Osteoblast (primary cell): ENCODE measurements around the gene NIT2. TPM values are rescaled to one million over a fixed set of nuclear protein-coding genes. Genes with fewer than 3 reads are reported as not detected.

Experiments used
- DNase-seq: peaks from one replicate; pipeline ENCODE4 v3.0.0; 2011; ENCODE audit warnings: low spot score, mixed read lengths; ENCODE audit not compliant: insufficient read length; ENCODE audit errors: missing footprints
- H2AFZ ChIP-seq: 2 replicates; pipeline ENCODE4 v1.6.0; 2011; ENCODE audit warnings: mild to moderate bottlenecking, low read length
- H3K27ac ChIP-seq: 2 replicates; pipeline ENCODE4 v1.5.1; 2011; ENCODE audit warnings: mild to moderate bottlenecking, low read depth, low read length, moderate library complexity
- H3K27me3 ChIP-seq: 2 replicates; pipeline ENCODE4 v1.6.0; 2012; ENCODE audit warnings: mild to moderate bottlenecking, control low read depth, inconsistent platforms, low read length, moderate library complexity; ENCODE audit not compliant: insufficient read depth
- H3K36me3 ChIP-seq: 2 replicates; pipeline ENCODE4 v1.5.1; 2011; ENCODE audit warnings: mild to moderate bottlenecking, low read length, control low read depth, moderate library complexity; ENCODE audit not compliant: insufficient read depth
- H3K4me1 ChIP-seq: 2 replicates; pipeline ENCODE4 v1.5.1; 2011; ENCODE audit warnings: mild to moderate bottlenecking, low read length, control low read depth, moderate library complexity; ENCODE audit not compliant: insufficient read depth
- H3K4me2 ChIP-seq: 2 replicates; pipeline ENCODE4 v1.6.0; 2011; ENCODE audit warnings: mild to moderate bottlenecking, low read length; ENCODE audit not compliant: insufficient read depth
- H3K4me3 ChIP-seq: fragments of 200-600 bp; sonication (generic); 3 replicates; pipeline ENCODE4 v1.5.1; 2012; ENCODE audit warnings: mild to moderate bottlenecking, low read length, inconsistent platforms; ENCODE audit not compliant: insufficient read depth
- H3K79me2 ChIP-seq: 2 replicates; pipeline ENCODE4 v1.6.0; 2012; ENCODE audit warnings: mild to moderate bottlenecking, low read length, control low read depth, inconsistent platforms; ENCODE audit not compliant: insufficient read depth
- H3K9me3 ChIP-seq: 2 replicates; pipeline ENCODE4 v1.5.1; 2011; ENCODE audit warnings: low read depth, low read length, control low read depth
- H4K20me1 ChIP-seq: 2 replicates; pipeline ENCODE4 v1.6.0; 2012; ENCODE audit warnings: mild to moderate bottlenecking, low read length, control low read depth; ENCODE audit not compliant: insufficient read depth
- CTCF ChIP-seq: IDR thresholded peaks from 2 replicates; pipeline ENCODE4 v1.5.1; 2011; ENCODE audit warnings: mild to moderate bottlenecking, low read depth, low read length, moderate library complexity; ENCODE audit errors: extremely low read depth
- total RNA-seq: library from RNA; depleted of rRNA; stranded (reverse); fragments of >200 nt; gene quantifications from 2 replicates; pipeline ENCODE4 v1.2.3, GENCODE V29; 2012

The NIT2 gene
- total RNA-seq, 1 donor, result 18.1 TPM

DNA sequence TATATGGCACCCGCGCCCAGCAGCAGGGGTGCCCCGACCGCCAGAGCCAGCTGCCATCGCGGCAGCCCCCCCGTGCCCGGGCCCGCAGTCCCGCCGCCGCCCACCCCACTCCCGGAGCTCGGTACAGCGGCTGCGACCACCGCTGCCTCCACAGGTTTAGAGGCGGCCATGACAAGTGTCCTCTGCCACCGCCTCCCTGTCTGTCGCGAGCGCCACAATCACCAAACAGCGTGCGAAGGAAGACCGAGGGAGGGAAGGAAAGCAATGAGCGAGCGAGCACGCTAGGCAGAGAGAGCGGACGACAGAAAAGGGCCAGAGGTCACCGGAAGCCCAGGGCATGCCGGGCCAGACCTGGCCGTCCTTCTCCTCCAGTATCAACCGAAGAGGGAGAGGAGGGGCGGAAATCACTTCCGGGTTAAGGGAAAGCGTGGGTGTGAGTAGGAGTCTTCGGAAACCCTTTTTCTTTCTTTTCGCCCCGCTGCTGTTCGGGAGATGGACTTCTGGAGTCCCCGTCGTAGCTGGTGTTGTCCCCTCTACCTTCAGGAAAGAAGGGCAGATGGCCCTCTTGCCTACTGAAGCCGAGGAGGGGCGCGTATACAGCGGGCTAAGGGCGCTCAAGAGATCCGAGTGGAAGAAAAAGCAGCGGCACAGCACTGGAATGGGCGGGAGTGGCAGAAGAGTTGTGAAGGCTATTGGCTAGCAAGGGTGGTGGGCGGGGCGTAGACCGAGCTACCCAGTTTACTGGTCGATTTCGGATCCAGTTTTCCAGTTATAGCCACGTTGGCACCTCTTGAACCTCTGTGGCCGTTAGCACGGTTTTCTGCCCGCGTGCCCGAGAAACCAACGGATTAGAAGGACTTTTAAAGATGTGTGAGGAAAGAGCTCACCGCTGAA is 66.5 kb downstream of the NIT2 start, which contains the start of the genes LNP1 and TOMM70:
Gene LNP1, plus strand, starts transcription at position 760 of the 894 bp plus-strand sequence. CDS start 28,191 bp downstream, outside the sequence.
Gene TOMM70, minus strand, starts transcription at position 310 of the 894 bp plus-strand sequence. Its CDS starts 140 bp downstream, at position 170.
- Histone ChIP-seq H3K4me3 (peak within 1 kb of the TSS; percentile 90), H3K4me2 (peak within 1 kb of the TSS; percentile 100), H3K4me1 (peaks cover 29% of the 10 kb centered on the region), H3K36me3 (no peaks in the 10 kb centered on the region), H3K27me3 (no peaks in the 10 kb centered on the region), H3K9me3 (no peaks in the 10 kb centered on the region), H3K79me2 (peaks cover 83% of the 10 kb centered on the region), H4K20me1 (peaks cover 27% of the 10 kb centered on the region), H2AFZ (peak within 1 kb of the TSS; percentile 94), H3K27ac (peak within 1 kb of the TSS; percentile 100)
- no peak for TF ChIP-seq CTCF
- peak; percentile 96 for DNase-seq

DNA sequence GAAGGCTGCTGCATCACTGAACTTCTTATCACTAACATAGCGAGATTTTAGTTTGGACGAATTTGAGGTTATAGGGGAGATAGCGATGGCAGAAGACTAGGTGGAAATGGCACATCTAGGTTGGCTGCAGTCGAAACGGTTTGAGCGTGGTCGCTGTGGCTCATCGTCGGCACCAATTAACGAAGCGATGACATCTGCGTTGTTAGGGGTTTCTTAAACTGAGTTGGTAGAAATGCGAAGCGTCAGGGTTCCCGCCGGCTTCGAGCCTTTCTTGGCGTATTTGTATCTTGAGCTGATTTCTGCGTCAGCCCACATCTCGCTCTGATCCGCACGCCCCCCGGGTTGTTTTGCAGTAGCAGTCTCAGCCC is 67.1 kb downstream of the NIT2 start:
- H3K79me2 ChIP-seq, result peaks cover 77% of the 10 kb centered on the region
- no peak for TF ChIP-seq CTCF
- DNase-seq, result no peak
- peaks cover 29% of the 10 kb centered on the region for H3K4me1 ChIP-seq
- H3K27me3 ChIP-seq, result no peaks in the 10 kb centered on the region
- peak overlapping the region; percentile 94 for H2AFZ ChIP-seq
- H3K4me3 ChIP-seq, result peak overlapping the region; percentile 90
- no peaks in the 10 kb centered on the region for H3K36me3 ChIP-seq
- H4K20me1 ChIP-seq, result peaks cover 25% of the 10 kb centered on the region
- peak overlapping the region; percentile 100 for H3K4me2 ChIP-seq
- H3K27ac ChIP-seq, result peak overlapping the region; percentile 100
- no peaks in the 10 kb centered on the region for H3K9me3 ChIP-seq

DNA sequence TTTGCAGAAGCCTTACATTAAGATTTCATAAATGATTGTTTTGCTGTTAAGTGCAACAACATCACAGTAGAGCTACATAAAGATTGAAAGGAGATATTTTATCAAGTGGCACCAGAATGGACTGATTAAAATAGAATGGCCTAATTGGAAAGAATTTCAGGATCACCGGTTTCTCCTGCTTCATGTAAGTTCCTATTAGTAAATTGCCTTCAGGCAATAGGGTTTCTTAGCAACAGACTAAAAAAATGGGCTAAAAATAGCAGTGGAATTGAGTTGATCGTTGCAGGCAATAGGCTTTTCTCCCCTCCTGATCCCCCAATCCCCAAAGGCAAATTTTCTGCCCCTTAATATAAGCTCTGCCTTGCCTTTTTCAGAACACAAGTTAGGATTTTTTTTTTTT is 67.7 kb downstream of the NIT2 start:
- Histone ChIP-seq H4K20me1 (peaks cover 19% of the 10 kb centered on the region), H3K27me3 (no peaks in the 10 kb centered on the region), H3K4me2 (peak overlapping the region; percentile 100), H3K27ac (peak overlapping the region; percentile 100), H3K4me3 (peak overlapping the region; percentile 90), H2AFZ (no peak overlapping the region), H3K36me3 (no peaks in the 10 kb centered on the region), H3K79me2 (peaks cover 72% of the 10 kb centered on the region), H3K9me3 (peaks cover under 1% of the 10 kb centered on the region), H3K4me1 (peaks cover 29% of the 10 kb centered on the region)
- no peak for TF ChIP-seq CTCF
- no peak for DNase-seq

DNA sequence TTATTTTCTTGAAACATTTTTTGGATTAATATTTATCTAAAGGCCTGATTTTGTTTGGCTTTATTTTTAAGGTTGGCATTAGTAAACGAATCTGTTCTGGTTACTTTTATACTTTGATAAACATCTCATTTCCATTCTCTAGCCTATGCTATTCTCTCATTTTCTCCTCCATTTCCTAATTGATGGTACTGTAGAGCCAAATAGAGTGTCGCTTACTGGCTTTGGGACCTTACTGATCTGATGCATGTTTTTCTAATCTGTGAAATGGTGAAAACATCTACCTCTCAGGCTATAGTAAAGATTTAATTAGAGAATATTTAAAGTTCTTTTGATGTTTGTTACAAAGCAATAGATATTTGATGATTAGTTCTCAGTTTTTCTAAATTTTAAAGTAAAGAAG is 68.3 kb downstream of the NIT2 start:
- DNase-seq, result no peak
- H3K27me3 ChIP-seq, result no peaks in the 10 kb centered on the region
- H2AFZ ChIP-seq, result peak overlapping the region; percentile 71

More for the DNA sequence above, 68.3 kb downstream of the NIT2 start:
- TF ChIP-seq CTCF, result no peak
- Histone ChIP-seq H3K9me3 (peaks cover 1% of the 10 kb centered on the region), H3K36me3 (no peaks in the 10 kb centered on the region), H3K27ac (peak overlapping the region; percentile 100), H3K4me3 (peak overlapping the region; percentile 90), H4K20me1 (peaks cover 18% of the 10 kb centered on the region), H3K4me2 (peak overlapping the region; percentile 100), H3K4me1 (peaks cover 29% of the 10 kb centered on the region), H3K79me2 (peaks cover 66% of the 10 kb centered on the region)
